Natural killer cell (primary cell): ENCODE data around the gene FOLR3. TPM values are rescaled to one million over a fixed set of nuclear protein-coding genes. Genes with fewer than 3 reads are reported as not detected.

Source experiments
- ATAC-seq, 3 donors: fragments of 150-1000 bp in 2 of 3; fragments of 200-7000 bp in 1 of 3; cut with Tn5 transposase; 1 replicate in 1 of 3; 2 replicates in 2 of 3; pipeline ENCODE4 v1.10.0; 2021; ENCODE audit warnings: mild to moderate bottlenecking in 2 of 3, moderate library complexity in 2 of 3
- DNase-seq, 2 donors: peaks; one replicate each; pipeline versions ENCODE4 v3.0.0 to v3.0.0-alpha.2; 2013 to 2021; ENCODE audit warnings: mixed read lengths in 1 of 2
- H3K27ac ChIP-seq: one replicate; pipeline ENCODE4 v1.5.1; 2013; ENCODE audit warnings: mild to moderate bottlenecking, low read length
- H3K27me3 ChIP-seq: one replicate; pipeline ENCODE4 v1.6.1; 2013; ENCODE audit warnings: low read length; ENCODE audit not compliant: control insufficient read depth, insufficient read depth
- H3K36me3 ChIP-seq: one replicate; pipeline ENCODE4 v1.6.1; 2013; ENCODE audit warnings: low read length; ENCODE audit not compliant: control insufficient read depth, insufficient read depth
- H3K4me1 ChIP-seq: one replicate; pipeline ENCODE4 v1.6.1; 2013; ENCODE audit warnings: low read length; ENCODE audit not compliant: control insufficient read depth, insufficient read depth
- H3K4me3 ChIP-seq: one replicate; pipeline ENCODE4 v1.5.1; 2013; ENCODE audit warnings: low read length
- H3K9me3 ChIP-seq: one replicate; pipeline ENCODE4 v1.6.1; 2013; ENCODE audit warnings: low read length; ENCODE audit not compliant: control insufficient read depth, insufficient read depth
- H3K27ac Mint-ChIP-seq, 2 donors: one replicate each; pipeline ENCODE4 v1.8.0; 2022; ENCODE audit warnings: mild to moderate bottlenecking in 2 of 2, mixed read lengths in 2 of 2, moderate library complexity in 1 of 2
- H3K27me3 Mint-ChIP-seq, 2 donors: one replicate each; pipeline ENCODE4 v1.8.0; 2022; ENCODE audit warnings: low read depth in 2 of 2, mixed read lengths in 2 of 2
- H3K36me3 Mint-ChIP-seq: one replicate; pipeline ENCODE4 v1.8.0; 2022; ENCODE audit warnings: mixed read lengths
- H3K4me1 Mint-ChIP-seq, 2 donors: one replicate each; pipeline ENCODE4 v1.8.0; 2022; ENCODE audit warnings: mixed read lengths in 2 of 2
- H3K4me3 Mint-ChIP-seq: one replicate; pipeline ENCODE4 v1.8.0; 2022; ENCODE audit warnings: mild to moderate bottlenecking, moderate library complexity, mixed read lengths
- H3K9me3 Mint-ChIP-seq, 2 donors: one replicate each; pipeline ENCODE4 v1.8.0; 2022; ENCODE audit warnings: mixed read lengths in 2 of 2
- WGBS: methylation state at CpG from one replicate; pipeline ENCODE4 v1.1.7; 2013; ENCODE audit warnings: missing lambda C conversion rate; ENCODE audit not compliant: insufficient coverage; 5-methylcytosine and 5-hydroxymethylcytosine counted together
- intact Hi-C: fragments of 100-400 bp; cut with micrococcal nuclease; formaldehyde crosslinking; loops from one replicate; pipeline ENCODE4 v1.14.2; 2022
- total RNA-seq, 4 donors: library from RNA; stranded (reverse); fragments of 120-200 nt in 1 of 4; gene quantifications; one replicate each; pipeline versions ENCODE4 v1.2.3 to v1.2.4, GENCODE V29; 2013 to 2022
- TF ChIP-seq, protein P1 (sequence below): fragments of 200-600 bp; IDR thresholded peaks from one replicate; pipeline ENCODE4 v1.8.0; 2022; ENCODE audit warnings: antibody characterized with exemption

FOLR3 gene
- total RNA-seq, 3 donors from 2014 or later (not counting 1 experiment from before 2014, with no cell fraction given): 1.1 TPM; not detected in 2

DNA sequence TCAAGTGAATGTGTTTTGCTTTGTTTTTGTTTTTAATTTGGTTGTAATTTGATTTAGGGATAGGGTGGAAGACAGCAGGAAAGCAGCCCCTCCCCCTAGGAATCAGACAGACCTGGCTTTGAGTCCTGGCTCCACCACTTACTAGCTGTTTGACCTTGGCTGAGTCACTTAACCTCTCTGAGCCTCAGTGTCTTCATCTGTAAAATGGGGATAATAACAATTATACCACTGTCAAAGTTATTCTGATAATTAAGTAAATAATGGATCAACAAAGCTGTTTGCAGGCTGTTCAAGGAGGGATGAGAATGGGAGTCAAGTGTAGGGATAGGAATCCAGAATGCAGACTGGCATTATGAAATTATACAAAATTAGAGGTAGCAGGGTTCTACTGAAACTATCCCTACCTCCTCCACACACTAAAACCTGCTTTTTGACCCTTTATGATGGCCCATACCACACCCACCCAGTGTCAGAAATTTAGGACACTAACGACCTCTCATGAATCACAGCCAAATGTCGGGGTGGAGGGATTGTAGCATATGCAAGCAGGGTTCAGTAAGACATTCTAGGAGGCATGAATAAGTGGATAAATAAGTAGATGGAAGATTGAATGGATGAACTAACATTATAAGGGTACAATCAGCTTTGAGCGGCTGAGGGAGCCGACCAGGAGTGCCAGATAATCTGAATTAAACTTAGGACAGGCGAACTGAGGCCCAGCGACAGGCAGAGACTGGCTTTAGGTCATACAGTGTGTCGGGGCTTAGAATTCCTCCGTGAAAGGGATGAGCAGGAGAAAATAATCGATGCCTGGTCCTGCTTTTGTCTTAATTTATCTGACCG is 24.0 kb upstream of the FOLR3 start:
- Mint-ChIP-seq H3K4me3 (peak overlapping the region; percentile 94), H3K36me3 (no peaks in the 10 kb centered on the region), H3K27ac (peak overlapping the region; percentile 95 to 96), H3K27me3 (peaks cover 7 to 18% of the 10 kb centered on the region in 2 donors), H3K4me1 (peaks cover 20 to 24% of the 10 kb centered on the region in 2 donors), H3K9me3 (no peaks in the 10 kb centered on the region)
- ATAC-seq: peak in 2 of 3 donors; percentile 0
- intact Hi-C loops: loop anchor here (1.0 to 2.0 kb wide), 4 partner anchors 8 to 183 kb away; partner anchors contain the start of genes LAMTOR1, LRRC51, NUMA1 and XNDC1N
- Histone ChIP-seq H3K4me1 (peaks cover 19% of the 10 kb centered on the region), H3K9me3 (no peaks in the 10 kb centered on the region), H3K36me3 (peaks cover 2% of the 10 kb centered on the region), H3K4me3 (peak overlapping the region; percentile 69), H3K27me3 (no peaks in the 10 kb centered on the region), H3K27ac (peak overlapping the region; percentile 90)
- TF ChIP-seq, protein P1, sequence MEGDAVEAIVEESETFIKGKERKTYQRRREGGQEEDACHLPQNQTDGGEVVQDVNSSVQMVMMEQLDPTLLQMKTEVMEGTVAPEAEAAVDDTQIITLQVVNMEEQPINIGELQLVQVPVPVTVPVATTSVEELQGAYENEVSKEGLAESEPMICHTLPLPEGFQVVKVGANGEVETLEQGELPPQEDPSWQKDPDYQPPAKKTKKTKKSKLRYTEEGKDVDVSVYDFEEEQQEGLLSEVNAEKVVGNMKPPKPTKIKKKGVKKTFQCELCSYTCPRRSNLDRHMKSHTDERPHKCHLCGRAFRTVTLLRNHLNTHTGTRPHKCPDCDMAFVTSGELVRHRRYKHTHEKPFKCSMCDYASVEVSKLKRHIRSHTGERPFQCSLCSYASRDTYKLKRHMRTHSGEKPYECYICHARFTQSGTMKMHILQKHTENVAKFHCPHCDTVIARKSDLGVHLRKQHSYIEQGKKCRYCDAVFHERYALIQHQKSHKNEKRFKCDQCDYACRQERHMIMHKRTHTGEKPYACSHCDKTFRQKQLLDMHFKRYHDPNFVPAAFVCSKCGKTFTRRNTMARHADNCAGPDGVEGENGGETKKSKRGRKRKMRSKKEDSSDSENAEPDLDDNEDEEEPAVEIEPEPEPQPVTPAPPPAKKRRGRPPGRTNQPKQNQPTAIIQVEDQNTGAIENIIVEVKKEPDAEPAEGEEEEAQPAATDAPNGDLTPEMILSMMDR: no peak
- no peak for DNase-seq
- 6% methylated on average over 10 of the region's 10 CpGs for WGBS

DNA sequence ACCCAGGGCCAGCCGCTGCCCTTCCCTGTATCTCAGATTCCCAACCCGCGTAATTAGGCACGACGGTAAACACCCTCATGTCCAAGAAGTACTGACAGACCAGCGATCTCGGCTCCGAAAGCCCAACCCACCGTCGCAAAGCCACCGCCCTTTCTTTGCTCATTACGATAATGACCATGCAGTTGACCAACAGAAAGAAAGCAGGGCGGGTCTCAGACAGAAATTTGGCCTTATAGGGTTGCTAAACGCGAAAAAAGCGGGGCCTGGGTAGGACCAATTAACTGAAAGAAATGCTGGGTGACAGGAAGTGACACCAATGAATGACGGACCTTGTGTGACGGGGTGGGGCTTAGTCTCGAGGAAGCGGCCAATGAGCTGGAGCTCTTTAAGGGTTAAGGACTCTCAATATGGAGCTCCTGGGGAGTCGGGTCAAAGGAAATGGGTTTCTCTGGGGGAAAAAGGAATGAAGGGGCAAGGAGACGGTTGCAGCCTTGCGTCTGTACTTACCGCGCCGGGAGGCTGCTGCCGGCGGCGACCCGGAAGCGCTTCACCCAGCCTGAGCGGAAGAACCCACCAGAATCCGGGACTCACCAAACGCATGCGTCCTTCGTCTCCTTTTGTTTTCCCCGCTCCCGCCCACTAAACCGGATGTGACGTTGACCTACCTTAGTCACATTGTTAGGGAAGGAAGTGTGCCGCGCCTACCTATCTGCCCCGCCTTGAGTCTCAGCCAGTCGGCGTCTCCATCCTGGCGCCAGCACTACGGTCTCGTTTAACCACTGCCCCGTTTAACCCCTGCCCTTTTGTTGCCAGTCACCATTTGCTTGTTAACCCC is 23.2 kb upstream of the FOLR3 start, which contains the start of gene ANAPC15:
ANAPC15 (minus strand) TSS at position 553 of the 835 bp plus-strand sequence. CDS start 1,419 bp downstream, outside the sequence.
- Mint-ChIP-seq H3K9me3 (no peaks in the 10 kb centered on the region), H3K36me3 (no peaks in the 10 kb centered on the region), H3K4me1 (peaks cover 20 to 24% of the 10 kb centered on the region in 2 donors), H3K27me3 (peaks cover 7 to 23% of the 10 kb centered on the region in 2 donors), H3K27ac (peak within 1 kb of the TSS; percentile 95 to 96), H3K4me3 (peak within 1 kb of the TSS; percentile 94)
- DNase-seq: peak; percentile 95 to 100
- WGBS: under 1% methylated on average over 49 of the region's 49 CpGs
- ATAC-seq: peak; percentile 88 to 95 (median 88)
- Histone ChIP-seq H3K27me3 (no peaks in the 10 kb centered on the region), H3K9me3 (no peaks in the 10 kb centered on the region), H3K4me3 (peak within 1 kb of the TSS; percentile 69), H3K4me1 (peaks cover 19% of the 10 kb centered on the region), H3K27ac (peak within 1 kb of the TSS; percentile 90), H3K36me3 (peaks cover 2% of the 10 kb centered on the region)
- intact Hi-C loops: loop anchor here (1.0 to 2.0 kb wide), 4 partner anchors 9 to 184 kb away; partner anchors contain the start of genes LAMTOR1, LRRC51, NUMA1 and XNDC1N
- TF ChIP-seq, protein P1: no peak

GRCh38 chr11:72112978-72113808 is 22.3 kb upstream of the FOLR3 start:
- intact Hi-C loops: loop anchor here (1.0 to 2.0 kb wide), 4 partner anchors 10 to 185 kb away; partner anchors contain the start of genes LAMTOR1, LRRC51, NUMA1 and XNDC1N
- peaks cover 7 to 23% of the 10 kb centered on the region in 2 donors for H3K27me3 Mint-ChIP-seq
- peak overlapping the region; percentile 95 to 96 for H3K27ac Mint-ChIP-seq
- no peaks in the 10 kb centered on the region for H3K9me3 Mint-ChIP-seq
- TF ChIP-seq, protein P1: no peak
- Histone ChIP-seq H3K27me3 (no peaks in the 10 kb centered on the region), H3K9me3 (no peaks in the 10 kb centered on the region), H3K4me3 (peak overlapping the region; percentile 69), H3K4me1 (peaks cover 19% of the 10 kb centered on the region), H3K27ac (peak overlapping the region; percentile 90), H3K36me3 (peaks cover 2% of the 10 kb centered on the region)
- ATAC-seq (no peak), DNase-seq (peak in 1 of 2 donors; percentile 26)
- H3K4me1 Mint-ChIP-seq: peaks cover 20 to 24% of the 10 kb centered on the region in 2 donors
- WGBS: 72% methylated on average over 7 of the region's 9 CpGs
- no peaks in the 10 kb centered on the region for H3K36me3 Mint-ChIP-seq
- peak overlapping the region; percentile 94 for H3K4me3 Mint-ChIP-seq
